Superior temporal gyrus (tissue), 1 donor: Measurements from ENCODE around the gene UCP2.
"Not testable (repeated sequence)": the region's sequence is repeated elsewhere in the genome, so short reads cannot be mapped to it uniquely, and the experiment has no call there.

Source experiments
- DNase-seq: peaks from one replicate; pipeline ENCODE4 v3.0.0-alpha.2; 2016; ENCODE audit errors: extremely low spot score

Gene UCP2

GRCh38 chr11:73942010-73942409 lies 40.6 kb downstream of the UCP2 start:
- DNase-seq = no peak

GRCh38 chr11:73940801-73941570 lies 41.7 kb downstream of the UCP2 start:
- DNase-seq = no peak

GRCh38 chr11:73939096-73939495 lies 43.5 kb downstream of the UCP2 start:
- DNase-seq = no peak

GRCh38 chr11:73936047-73936446 lies 46.6 kb downstream of the UCP2 start:
- not testable (repeated sequence) for DNase-seq

- DNase-seq = no peak
Measured at GRCh38 chr11:73932781-73933180, 49.9 kb downstream of the UCP2 start.

- no peak for DNase-seq
Measured at GRCh38 chr11:73931951-73932350, 50.7 kb downstream of the UCP2 start.

- DNase-seq = peak; percentile 83
Measured at GRCh38 chr11:73931039-73931645, 51.5 kb downstream of the UCP2 start.

GRCh38 chr11:73929388-73929787 lies 53.3 kb downstream of the UCP2 start:
- DNase-seq = no peak
